Neural crest cell (in vitro differentiated cells): ENCODE results near the gene DENND2D. TPM values are rescaled to one million over a fixed set of nuclear protein-coding genes. Genes with fewer than 3 reads are reported as not detected.

ENCODE experiments used
- DNase-seq: peaks from one replicate; pipeline ENCODE4 v3.0.0; 2021; ENCODE audit warnings: low read depth, mixed read lengths, low spot score
- H3K27ac Mint-ChIP-seq: one replicate; pipeline ENCODE4 v1.8.0; 2021; ENCODE audit warnings: mild to moderate bottlenecking, mixed read lengths; ENCODE audit not compliant: unreplicated experiment
- H3K27me3 Mint-ChIP-seq: 2 replicates; pipeline ENCODE4 v1.8.0; 2021; ENCODE audit warnings: low read depth, mild to moderate bottlenecking, mixed read lengths
- H3K36me3 Mint-ChIP-seq: 2 replicates; pipeline ENCODE4 v1.8.0; 2021; ENCODE audit warnings: low read depth, mild to moderate bottlenecking, mixed read lengths
- H3K4me1 Mint-ChIP-seq: 2 replicates; pipeline ENCODE4 v1.8.0; 2021; ENCODE audit warnings: mixed read lengths
- H3K4me3 Mint-ChIP-seq: one replicate; pipeline ENCODE4 v1.8.0; 2021; ENCODE audit warnings: mild to moderate bottlenecking, mixed read lengths
- H3K9me3 Mint-ChIP-seq: 2 replicates; pipeline ENCODE4 v1.8.0; 2021; ENCODE audit warnings: mixed read lengths
- CTCF ChIP-seq: fragments of 200-600 bp; sonication (generic); conservative IDR thresholded peaks from 2 replicates; pipeline ENCODE4 v1.5.0; 2021; ENCODE audit warnings: antibody characterized with exemption, mild to moderate bottlenecking
- total RNA-seq: library from RNA; stranded (reverse); gene quantifications from 2 replicates; pipeline ENCODE4 v1.2.1, GENCODE V29; 2021

DENND2D gene
- total RNA-seq, 1 donor from 2014 or later: not detected

DNA sequence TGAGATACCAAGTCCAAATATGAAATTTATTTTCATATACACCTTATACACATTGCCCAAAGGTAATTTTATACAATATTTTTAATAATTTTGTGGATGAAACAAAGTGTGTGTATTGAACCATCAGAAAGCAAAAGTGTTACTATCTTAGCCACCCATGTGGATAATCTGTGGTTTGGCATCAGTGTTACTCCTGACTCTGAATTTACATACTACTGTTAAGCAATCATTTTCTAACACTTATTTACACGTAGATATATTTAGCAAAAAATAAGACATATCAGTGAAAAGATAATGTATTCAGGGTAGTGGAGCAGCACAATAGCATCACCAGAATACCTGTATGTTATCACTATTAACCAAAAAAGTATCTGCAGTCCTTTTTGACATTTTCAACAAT, 23.8 kb downstream of the DENND2D start:
- Mint-ChIP-seq H3K36me3 (peaks cover 2% of the 10 kb centered on the region), H3K27ac (no peak overlapping the region), H3K4me3 (no peak overlapping the region), H3K4me1 (no peaks in the 10 kb centered on the region), H3K9me3 (no peaks in the 10 kb centered on the region), H3K27me3 (no peaks in the 10 kb centered on the region)
- TF ChIP-seq CTCF: no peak
- DNase-seq: no peak

- TF ChIP-seq CTCF: no peak
- no peak overlapping the region for H3K27ac Mint-ChIP-seq
- no peaks in the 10 kb centered on the region for H3K9me3 Mint-ChIP-seq
- peaks cover 2% of the 10 kb centered on the region for H3K36me3 Mint-ChIP-seq
- H3K4me3 Mint-ChIP-seq: no peak overlapping the region
- DNase-seq: no peak
- no peaks in the 10 kb centered on the region for H3K4me1 Mint-ChIP-seq
- H3K27me3 Mint-ChIP-seq: no peaks in the 10 kb centered on the region
Observed at GRCh38 chr1:111175349-111175748, 25.1 kb downstream of the DENND2D start.

- H3K27me3 Mint-ChIP-seq: no peaks in the 10 kb centered on the region
- no peaks in the 10 kb centered on the region for H3K4me1 Mint-ChIP-seq
- DNase-seq: no peak
- no peaks in the 10 kb centered on the region for H3K9me3 Mint-ChIP-seq
- peaks cover 4% of the 10 kb centered on the region for H3K36me3 Mint-ChIP-seq
- no peak overlapping the region for H3K4me3 Mint-ChIP-seq
- no peak for TF ChIP-seq CTCF
- no peak overlapping the region for H3K27ac Mint-ChIP-seq
Observed at GRCh38 chr1:111174070-111174469, 26.4 kb downstream of the DENND2D start.

DNA sequence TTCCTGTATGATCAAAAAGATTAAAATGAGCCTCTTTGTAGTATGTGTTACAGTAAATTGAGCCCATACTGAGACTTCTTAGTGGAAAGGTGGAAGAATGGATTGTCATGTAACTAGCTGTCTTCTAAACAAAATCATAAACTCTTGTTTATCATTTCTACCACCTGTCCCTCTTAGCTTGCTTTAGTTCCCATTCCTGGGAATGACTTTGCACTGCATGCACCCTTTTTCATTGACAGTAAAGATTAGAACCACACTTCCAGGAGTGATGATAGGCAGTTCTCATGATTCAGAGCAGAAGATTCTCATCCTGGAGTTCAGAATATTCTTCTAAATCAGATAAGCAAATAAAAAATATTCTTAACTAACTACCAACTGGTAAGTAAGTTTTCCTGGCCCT, 28.0 kb downstream of the DENND2D start:
- TF ChIP-seq CTCF: no peak

GRCh38 chr1:111164151-111164550, 36.3 kb downstream of the DENND2D start:
- H3K27me3 Mint-ChIP-seq: no peaks in the 10 kb centered on the region
- peaks cover 5% of the 10 kb centered on the region for H3K36me3 Mint-ChIP-seq
- TF ChIP-seq CTCF: no peak
- peaks cover 7% of the 10 kb centered on the region for H3K4me1 Mint-ChIP-seq
- H3K4me3 Mint-ChIP-seq: no peak overlapping the region
- no peak overlapping the region for H3K27ac Mint-ChIP-seq
- peaks cover 1% of the 10 kb centered on the region for H3K9me3 Mint-ChIP-seq
- DNase-seq: no peak

More for the DNA sequence above, 28.0 kb downstream of the DENND2D start:
- Mint-ChIP-seq H3K4me3 (no peak overlapping the region), H3K4me1 (no peaks in the 10 kb centered on the region), H3K27me3 (no peaks in the 10 kb centered on the region), H3K36me3 (peaks cover 8% of the 10 kb centered on the region), H3K27ac (no peak overlapping the region), H3K9me3 (no peaks in the 10 kb centered on the region)
- no peak for DNase-seq

- H3K36me3 Mint-ChIP-seq: peaks cover 7% of the 10 kb centered on the region
- no peak overlapping the region for H3K27ac Mint-ChIP-seq
- peaks cover 2% of the 10 kb centered on the region for H3K9me3 Mint-ChIP-seq
- no peaks in the 10 kb centered on the region for H3K27me3 Mint-ChIP-seq
- DNase-seq: no peak
- H3K4me1 Mint-ChIP-seq: peaks cover 7% of the 10 kb centered on the region
- no peak overlapping the region for H3K4me3 Mint-ChIP-seq
- TF ChIP-seq CTCF: no peak
Observed at GRCh38 chr1:111163363-111163762, 37.1 kb downstream of the DENND2D start.
